ENCODE results near the gene DACT1. TPM values are rescaled to one million over a fixed set of nuclear protein-coding genes. Genes with fewer than 3 reads are reported as not detected.

The DACT1 gene
- 1.6 TPM for polyA plus RNA-seq (2012; ENCODE audit: insufficient read length, low read depth)

GRCh38 chr14:58637391-58638230 is at the start of gene DACT1:
DACT1 (plus strand) TSS chr14:58637962; CDS start chr14:58638203, 241 bp downstream.
- TF ChIP-seq FOXP2 (optimal IDR thresholded peaks at IDR 0.05; ENCODE audit: borderline replicate concordance, extremely low read depth, extremely low read length, insufficient read depth) (peak; percentile 30), TAF1 (IDR thresholded peaks at IDR 0.05; ENCODE audit: borderline replicate concordance, insufficient read depth, low read length) (no peak)

GRCh38 chr14:58593977-58594376 is 43.8 kb upstream of the DACT1 start:
- TF ChIP-seq REST (IDR thresholded peaks at IDR 0.05; ENCODE audit: insufficient read depth in 1 of 2, low read depth in 2 of 2, low read length in 2 of 2) (no peak), SIN3A (IDR thresholded peaks at IDR 0.05; ENCODE audit: borderline replicate concordance, insufficient read depth, low read length) (no peak), TAF1 (IDR thresholded peaks at IDR 0.05; ENCODE audit: borderline replicate concordance, insufficient read depth, low read length) (no peak), FOXP2 (optimal IDR thresholded peaks at IDR 0.05; ENCODE audit: borderline replicate concordance, extremely low read depth, extremely low read length, insufficient read depth) (no peak), POLR2AphosphoS5 (IDR thresholded peaks at IDR 0.05; ENCODE audit: low read depth, low read length) (no peak)

- no peak for TF ChIP-seq REST (IDR thresholded peaks at IDR 0.05; ENCODE audit: insufficient read depth in 1 of 2, low read depth in 2 of 2, low read length in 2 of 2)
These were observed 40.7 kb upstream of the DACT1 start for GRCh38 chr14:58597041-58597440.

- TF ChIP-seq REST (IDR thresholded peaks at IDR 0.05; ENCODE audit: insufficient read depth in 1 of 2, low read depth in 2 of 2, low read length in 2 of 2) (no peak), POLR2AphosphoS5 (IDR thresholded peaks at IDR 0.05; ENCODE audit: low read depth, low read length) (no peak), SIN3A (IDR thresholded peaks at IDR 0.05; ENCODE audit: borderline replicate concordance, insufficient read depth, low read length) (no peak), TAF1 (IDR thresholded peaks at IDR 0.05; ENCODE audit: borderline replicate concordance, insufficient read depth, low read length) (no peak), FOXP2 (optimal IDR thresholded peaks at IDR 0.05; ENCODE audit: borderline replicate concordance, extremely low read depth, extremely low read length, insufficient read depth) (no peak)
These were observed 39.5 kb upstream of the DACT1 start for GRCh38 chr14:58598028-58598803.

GRCh38 chr14:58598804-58599525 is 38.8 kb upstream of the DACT1 start:
- TF ChIP-seq FOXP2 (optimal IDR thresholded peaks at IDR 0.05; ENCODE audit: borderline replicate concordance, extremely low read depth, extremely low read length, insufficient read depth) (no peak), TAF1 (IDR thresholded peaks at IDR 0.05; ENCODE audit: borderline replicate concordance, insufficient read depth, low read length) (no peak), SIN3A (IDR thresholded peaks at IDR 0.05; ENCODE audit: borderline replicate concordance, insufficient read depth, low read length) (no peak)
